ENCODE data around the gene MAIP1. TPM values are rescaled to one million over a fixed set of nuclear protein-coding genes. Genes with fewer than 3 reads are reported as not detected.

Gene MAIP1
- total and polyA plus RNA-seq, 12 donors: 3.7 to 31.0 (median 26.4) TPM

DNA sequence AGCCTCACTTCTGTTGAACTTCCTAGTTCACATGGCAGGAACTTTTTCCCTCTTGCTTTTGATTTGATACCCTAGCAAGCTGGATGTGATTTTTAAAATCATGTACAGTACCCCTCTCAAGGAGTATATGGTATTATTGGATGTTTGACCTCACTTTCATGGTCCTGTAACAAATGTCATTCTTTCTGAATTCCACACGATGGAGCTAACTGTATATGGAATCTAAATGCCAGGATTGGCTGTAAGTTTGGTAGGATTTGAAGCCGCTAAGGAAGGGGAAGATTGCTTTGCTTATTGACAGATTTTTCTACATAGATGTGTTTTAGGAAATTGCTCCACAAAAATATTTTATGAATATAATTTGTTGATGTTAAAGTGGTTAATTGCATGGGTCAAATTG is 18.3 kb downstream of the MAIP1 start:
- Histone ChIP-seq H3K4me1 (peaks cover 0 to 3% (median 0%) of the 10 kb centered on the region in 9 donors), H3K4me3 (no peak overlapping the region), H3K9me3 (no peaks in the 10 kb centered on the region), H3K27ac (no peak overlapping the region), H3K36me3 (peaks cover 0 to 28% (median 0%) of the 10 kb centered on the region in 9 donors), H3K27me3 (no peaks in the 10 kb centered on the region)
- TF ChIP-seq, protein P1, sequence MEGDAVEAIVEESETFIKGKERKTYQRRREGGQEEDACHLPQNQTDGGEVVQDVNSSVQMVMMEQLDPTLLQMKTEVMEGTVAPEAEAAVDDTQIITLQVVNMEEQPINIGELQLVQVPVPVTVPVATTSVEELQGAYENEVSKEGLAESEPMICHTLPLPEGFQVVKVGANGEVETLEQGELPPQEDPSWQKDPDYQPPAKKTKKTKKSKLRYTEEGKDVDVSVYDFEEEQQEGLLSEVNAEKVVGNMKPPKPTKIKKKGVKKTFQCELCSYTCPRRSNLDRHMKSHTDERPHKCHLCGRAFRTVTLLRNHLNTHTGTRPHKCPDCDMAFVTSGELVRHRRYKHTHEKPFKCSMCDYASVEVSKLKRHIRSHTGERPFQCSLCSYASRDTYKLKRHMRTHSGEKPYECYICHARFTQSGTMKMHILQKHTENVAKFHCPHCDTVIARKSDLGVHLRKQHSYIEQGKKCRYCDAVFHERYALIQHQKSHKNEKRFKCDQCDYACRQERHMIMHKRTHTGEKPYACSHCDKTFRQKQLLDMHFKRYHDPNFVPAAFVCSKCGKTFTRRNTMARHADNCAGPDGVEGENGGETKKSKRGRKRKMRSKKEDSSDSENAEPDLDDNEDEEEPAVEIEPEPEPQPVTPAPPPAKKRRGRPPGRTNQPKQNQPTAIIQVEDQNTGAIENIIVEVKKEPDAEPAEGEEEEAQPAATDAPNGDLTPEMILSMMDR (IDR thresholded peaks at IDR 0.05): peak; percentile 11 to 61 (median 50)
- ATAC-seq (peak in 4 of 8 donors; percentile 28 to 66 (median 46)), DNase-seq (no peak)
- intact Hi-C loops (cut with DNase I): loop anchor here in 6 of 10 donors (2.0 to 10.0 kb wide), 3 partner anchors 507 to 731 kb away; no protein-coding TSS in a partner anchor
- WGBS, 2 donors: 33% methylated on average over 2 of the region's 2 CpGs

DNA sequence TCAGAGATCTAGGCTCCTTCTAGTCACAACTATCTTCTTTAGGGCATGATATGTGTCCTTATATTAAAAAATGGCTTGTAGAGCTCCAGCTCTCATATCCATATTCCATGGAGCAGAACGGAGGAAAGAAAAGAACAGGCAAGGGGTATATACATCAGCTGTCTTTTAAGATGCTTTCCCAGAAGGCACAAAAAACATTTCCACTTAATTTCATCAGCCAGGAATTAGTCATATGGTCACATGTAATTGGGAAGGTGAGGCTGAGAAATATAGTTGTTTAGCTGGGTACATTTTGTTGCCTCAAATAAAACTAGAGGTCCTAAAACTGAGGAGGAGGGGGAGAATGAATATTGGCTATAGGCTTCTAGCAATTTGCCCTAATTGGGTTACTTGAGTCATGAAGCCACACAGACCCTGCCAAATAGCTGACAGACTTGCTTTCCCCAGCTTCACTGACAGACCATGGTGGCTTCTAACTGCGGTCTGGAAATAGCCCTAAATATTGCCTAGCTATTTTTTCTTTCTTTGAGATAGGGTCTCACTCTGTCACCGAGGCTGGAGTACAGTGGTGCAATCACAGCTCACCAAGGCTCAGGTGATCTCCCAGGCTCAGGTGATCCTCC is 20.0 kb downstream of the MAIP1 start:
- Histone ChIP-seq H3K4me1 (peaks cover 0 to 12% (median 4%) of the 10 kb centered on the region in 9 donors), H3K27me3 (no peaks in the 10 kb centered on the region), H3K9me3 (no peaks in the 10 kb centered on the region), H3K27ac (no peak overlapping the region), H3K4me3 (no peak overlapping the region), H3K36me3 (peaks cover 0 to 13% (median 0%) of the 10 kb centered on the region in 9 donors)
- DNase-seq (no peak), ATAC-seq (no peak)
- TF ChIP-seq, protein P1 (IDR thresholded peaks at IDR 0.05): no peak
- WGBS, 2 donors: 90 to 92% methylated on average over 3 of the region's 3 CpGs
- intact Hi-C loops (cut with DNase I): loop anchor here in 7 of 10 donors (5.0 to 10.0 kb wide), 3 partner anchors 719 to 729 kb away; no protein-coding TSS in a partner anchor

DNA sequence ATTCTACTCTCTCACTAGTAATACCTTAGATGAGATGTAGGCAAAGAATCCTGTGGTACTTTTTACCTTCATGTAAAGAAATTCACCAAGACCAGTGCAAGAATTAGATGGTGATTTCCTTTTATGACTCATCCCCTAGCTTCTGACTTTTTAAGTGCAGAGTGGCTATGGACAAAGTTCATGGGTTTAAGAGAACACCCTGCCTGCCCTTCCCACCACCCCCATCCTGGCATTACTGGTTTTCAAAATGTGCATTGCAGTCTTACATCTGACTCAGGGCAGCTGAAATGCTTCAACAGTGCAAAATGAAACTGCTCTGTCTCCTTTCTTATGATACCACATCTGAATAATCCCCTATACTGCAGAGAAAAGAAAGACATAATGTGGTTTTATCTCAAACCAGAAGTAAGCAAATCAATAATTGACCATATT is 22.6 kb downstream of the MAIP1 start:
- intact Hi-C loops (cut with DNase I): loop anchor here in 7 of 10 donors (5.0 to 10.0 kb wide), 3 partner anchors 717 to 727 kb away; no protein-coding TSS in a partner anchor
- Histone ChIP-seq H3K36me3 (peaks cover 0 to 4% (median 0%) of the 10 kb centered on the region in 9 donors), H3K27ac (no peak overlapping the region), H3K27me3 (no peaks in the 10 kb centered on the region), H3K4me1 (peaks cover 0 to 12% (median 4%) of the 10 kb centered on the region in 9 donors), H3K9me3 (no peaks in the 10 kb centered on the region), H3K4me3 (no peak overlapping the region)
- DNase-seq (no peak), ATAC-seq (no peak)
- TF ChIP-seq, protein P1 (IDR thresholded peaks at IDR 0.05): no peak

DNA sequence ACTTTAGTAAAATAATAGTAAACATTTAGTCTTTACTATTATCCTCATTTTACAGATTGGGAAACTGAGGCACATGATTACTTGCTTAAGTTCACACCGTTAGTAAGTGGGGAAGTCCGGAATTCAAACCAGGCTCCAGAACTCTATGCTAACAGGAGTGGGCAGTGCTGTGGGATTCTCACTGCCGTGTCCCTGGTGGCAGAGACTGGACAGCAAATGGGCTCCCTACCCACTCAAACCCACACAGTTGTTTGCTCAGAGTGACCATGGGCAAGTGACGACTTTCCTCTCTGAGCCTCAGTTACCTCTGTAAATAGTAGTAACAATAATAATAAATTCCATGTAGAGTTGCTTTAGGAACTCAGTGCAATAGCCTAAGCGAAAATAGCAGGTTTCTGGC is 24.0 kb downstream of the MAIP1 start:
- Histone ChIP-seq H3K36me3 (peaks cover 0 to 4% (median 0%) of the 10 kb centered on the region in 9 donors), H3K9me3 (no peaks in the 10 kb centered on the region), H3K4me3 (peak overlapping the region in 3 of 10 donors; percentile 23 to 26 (median 26)), H3K27ac (no peak overlapping the region), H3K27me3 (no peaks in the 10 kb centered on the region), H3K4me1 (peaks cover 0 to 12% (median 4%) of the 10 kb centered on the region in 9 donors)
- intact Hi-C loops (cut with DNase I): loop anchor here in 7 of 10 donors (5.0 to 10.0 kb wide), 3 partner anchors 715 to 725 kb away; no protein-coding TSS in a partner anchor
- ATAC-seq: no peak
- DNase-seq: no peak
- TF ChIP-seq, protein P1 (IDR thresholded peaks at IDR 0.05): no peak
- WGBS, 2 donors: 63 to 80% methylated on average over 5 of the region's 5 CpGs
